GM23338 (cell line): ENCODE measurements around the gene VPS39. TPM values are rescaled to one million over a fixed set of nuclear protein-coding genes. Genes with fewer than 3 reads are reported as not detected.

Experiments
- ATAC-seq: fragments of 200-7000 bp; cut with Tn5 transposase; 3 replicates; pipeline ENCODE4 v1.9.1; 2020
- DNase-seq: peaks from one replicate; pipeline ENCODE4 v3.0.0-alpha.2; 2015; ENCODE audit warnings: low spot score
- H2AFZ ChIP-seq: fragments of 200-600 bp; sonication (generic); 2 replicates; pipeline ENCODE4 v1.8.0; 2016; ENCODE audit warnings: antibody characterized with exemption, mild to moderate bottlenecking, moderate library complexity
- H3F3A ChIP-seq: fragments of 200-600 bp; sonication (generic); replicated peaks from 2 replicates; pipeline ENCODE4 v1.8.0; 2017; ENCODE audit warnings: antibody characterized with exemption, mixed run types, low read depth
- H3K27ac ChIP-seq: fragments of 200-600 bp; sonication (generic); 2 replicates; pipeline ENCODE4 v1.6.1; 2016; ENCODE audit warnings: low read depth
- H3K27me3 ChIP-seq: fragments of 200-600 bp; sonication (generic); 2 replicates; pipeline ENCODE4 v1.8.0; 2016; ENCODE audit warnings: mild to moderate bottlenecking, mixed run types, moderate library complexity; ENCODE audit not compliant: insufficient read depth
- H3K36me3 ChIP-seq: fragments of 200-600 bp; sonication (generic); 2 replicates; pipeline ENCODE4 v1.8.0; 2016; ENCODE audit warnings: mild to moderate bottlenecking; ENCODE audit not compliant: insufficient read depth
- H3K4me1 ChIP-seq: fragments of 200-600 bp; sonication (generic); 2 replicates; pipeline ENCODE4 v1.8.0; 2016; ENCODE audit warnings: mild to moderate bottlenecking, moderate library complexity; ENCODE audit not compliant: insufficient read depth
- H3K4me2 ChIP-seq: fragments of 200-600 bp; sonication (generic); 2 replicates; pipeline ENCODE4 v1.7.1; 2017; ENCODE audit warnings: mixed run types
- H3K4me3 ChIP-seq: fragments of 200-600 bp; sonication (generic); 2 replicates; pipeline ENCODE4 v1.6.1; 2016; ENCODE audit warnings: mixed run types
- H3K79me2 ChIP-seq: fragments of 200-600 bp; sonication (generic); replicated peaks from 2 replicates; pipeline ENCODE4 v1.8.0; 2017; ENCODE audit warnings: mild to moderate bottlenecking; ENCODE audit not compliant: insufficient read depth
- H3K9me2 ChIP-seq: fragments of 200-600 bp; sonication (generic); 2 replicates; pipeline ENCODE4 v1.8.0; 2017; ENCODE audit not compliant: insufficient read depth
- H4K20me1 ChIP-seq: fragments of 200-600 bp; sonication (generic); replicated peaks from 2 replicates; pipeline ENCODE4 v1.8.0; 2017; ENCODE audit warnings: mild to moderate bottlenecking; ENCODE audit not compliant: insufficient read depth
- H3K27ac Mint-ChIP-seq: 2 replicates; pipeline ENCODE4 v1.8.0; 2020; ENCODE audit warnings: inconsistent platforms, mild to moderate bottlenecking, moderate library complexity, mixed read lengths
- H3K27me3 Mint-ChIP-seq: 3 replicates; pipeline ENCODE4 v1.8.0; 2022; ENCODE audit warnings: low read depth, mild to moderate bottlenecking, moderate library complexity, mixed read lengths, inconsistent platforms; ENCODE audit not compliant: insufficient read depth, poor library complexity
- H3K36me3 Mint-ChIP-seq: 3 replicates; pipeline ENCODE4 v1.8.0; 2021; ENCODE audit warnings: low read depth, mild to moderate bottlenecking, inconsistent platforms, moderate library complexity, mixed read lengths
- H3K4me1 Mint-ChIP-seq: 3 replicates; pipeline ENCODE4 v1.8.0; 2020; ENCODE audit warnings: mild to moderate bottlenecking, inconsistent platforms, mixed read lengths
- H3K4me3 Mint-ChIP-seq: 3 replicates; pipeline ENCODE4 v1.8.0; 2021; ENCODE audit warnings: moderate library complexity, mild to moderate bottlenecking, inconsistent platforms, mixed read lengths
- H3K9me3 Mint-ChIP-seq: 3 replicates; pipeline ENCODE4 v1.8.0; 2020; ENCODE audit warnings: moderate library complexity, mild to moderate bottlenecking, inconsistent platforms, mixed read lengths
- CREB1 ChIP-seq: fragments of 250-450 bp; sonication (Bioruptor Pico); IDR thresholded peaks from 2 replicates; pipeline ENCODE4 v1.5.0; 2020; ENCODE audit warnings: low read depth, mild to moderate bottlenecking, moderate library complexity
- EZH2 ChIP-seq: fragments of 200-600 bp; sonication (generic); IDR thresholded peaks from one replicate; pipeline ENCODE4 v1.8.0; 2017; ENCODE audit warnings: antibody characterized with exemption, mild to moderate bottlenecking, low read depth; ENCODE audit not compliant: unreplicated experiment
- EZH2phosphoT487 ChIP-seq: fragments of 200-600 bp; sonication (generic); IDR thresholded peaks from one replicate; pipeline ENCODE4 v1.8.1; 2018; ENCODE audit warnings: antibody characterized with exemption; ENCODE audit not compliant: unreplicated experiment
- JUNB ChIP-seq: IDR thresholded peaks from one replicate; pipeline ENCODE4 v1.6.1; 2016; ENCODE audit warnings: antibody characterized with exemption; ENCODE audit not compliant: unreplicated experiment
- NANOG ChIP-seq: IDR thresholded peaks from 2 replicates; pipeline ENCODE4 v1.6.1; 2016; ENCODE audit warnings: antibody characterized with exemption, borderline replicate concordance
- POLR2AphosphoS5 ChIP-seq: IDR thresholded peaks from 2 replicates; pipeline ENCODE4 v1.6.1; 2016; ENCODE audit warnings: antibody characterized with exemption, low read depth
- STAT1 ChIP-seq: IDR thresholded peaks from one replicate; pipeline ENCODE4 v1.6.1; 2016; ENCODE audit warnings: antibody characterized with exemption; ENCODE audit not compliant: unreplicated experiment
- ZNF114 ChIP-seq: fragments of 250-450 bp; sonication (Bioruptor Pico); IDR thresholded peaks from 2 replicates; pipeline ENCODE4 v1.5.0; 2020; ENCODE audit warnings: mild to moderate bottlenecking, moderate library complexity
- ZNF331 ChIP-seq: fragments of 250-450 bp; sonication (Bioruptor Pico); IDR thresholded peaks from 2 replicates; pipeline ENCODE4 v1.5.0; 2020; ENCODE audit warnings: low read depth, mild to moderate bottlenecking, moderate library complexity
- polyA plus RNA-seq: library from polyadenylated mRNA; unstranded; fragments of >200 nt; fragmentation: Nextera tagmentation; extraction: Ambion mirVana; gene quantifications from 2 replicates; pipeline ENCODE4 v1.2.1, GENCODE V29; 2016
- total RNA-seq: library from RNA; depleted of rRNA; stranded (reverse); fragments of >200 nt; shearing (Covaris generic); gene quantifications from 2 replicates; pipeline ENCODE4 v1.2.3, GENCODE V29; 2014
- TF ChIP-seq, protein P1 (sequence below), 2 experiments: fragments of 200-600 bp in 1 of 2; sonication (generic) in 1 of 2; conservative IDR thresholded peaks; 2 replicates each; pipeline versions ENCODE4 v1.5.1 to v1.6.1; 2016 to 2017; ENCODE audit warnings: antibody characterized with exemption in 2 of 2, low read depth in 2 of 2, mild to moderate bottlenecking in 2 of 2, moderate library complexity in 1 of 2
- TF ChIP-seq, protein P2 (sequence below): IDR thresholded peaks from one replicate; pipeline ENCODE4 v1.6.1; 2018; ENCODE audit warnings: antibody characterized with exemption; ENCODE audit not compliant: unreplicated experiment
- TF ChIP-seq, protein P3 (sequence below): fragments of 250-450 bp; sonication (Bioruptor Pico); IDR thresholded peaks from 2 replicates; pipeline ENCODE4 v1.5.0; 2020; ENCODE audit warnings: mild to moderate bottlenecking, moderate library complexity
- TF ChIP-seq, protein P4 (sequence below): IDR thresholded peaks from 2 replicates; pipeline ENCODE4 v1.6.1; 2016; ENCODE audit warnings: antibody characterized with exemption

The VPS39 gene
- total and polyA plus RNA-seq, 2 experiments from 2014 or later = 14.9 to 45.1 TPM

DNA sequence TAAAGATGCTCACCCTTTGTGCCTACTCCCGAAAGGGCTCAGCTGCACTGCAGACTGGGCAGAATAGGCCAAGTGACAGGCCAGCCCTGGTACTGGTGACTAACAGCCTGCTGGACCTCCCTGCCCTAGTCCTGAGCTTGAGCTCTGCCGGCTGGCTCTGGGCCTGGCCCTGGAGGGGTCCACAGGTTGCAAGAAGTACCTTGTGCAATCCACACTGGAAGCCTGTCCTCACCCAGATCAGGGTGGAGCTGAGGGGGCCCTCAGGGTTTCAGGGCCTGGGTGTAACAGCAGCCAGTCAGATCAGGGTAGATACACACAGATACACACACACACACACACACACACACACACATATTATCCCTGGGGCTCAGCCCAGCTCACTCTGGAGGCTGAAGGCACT is 86.4 kb downstream of the VPS39 start:
- no peaks in the 10 kb centered on the region for H3K36me3 Mint-ChIP-seq
- H3K27me3 Mint-ChIP-seq = peaks cover 3% of the 10 kb centered on the region
- DNase-seq (no peak), ATAC-seq (no peak)
- no peak overlapping the region for H3K27ac Mint-ChIP-seq
- no peak overlapping the region for H3K4me3 Mint-ChIP-seq
- H3K9me3 Mint-ChIP-seq = peaks cover 3% of the 10 kb centered on the region; the same call in 1 of the 3 replicates
- H3K4me1 Mint-ChIP-seq = peaks cover 12% of the 10 kb centered on the region
- Histone ChIP-seq H3K9me2 (no peaks in the 10 kb centered on the region), H3K4me3 (no peak overlapping the region), H3K4me1 (peaks cover 10% of the 10 kb centered on the region), H3K27ac (no peak overlapping the region), H3K27me3 (no peaks in the 10 kb centered on the region), H2AFZ (no peak overlapping the region), H3K36me3 (no peaks in the 10 kb centered on the region), H3K79me2 (no peaks in the 10 kb centered on the region), H3F3A (no peaks in the 10 kb centered on the region), H4K20me1 (no peaks in the 10 kb centered on the region), H3K4me2 (no peak overlapping the region)
- no peak for TF ChIP-seq ZNF331 (CRISPR knock-in tag)
- TF ChIP-seq, protein P1, sequence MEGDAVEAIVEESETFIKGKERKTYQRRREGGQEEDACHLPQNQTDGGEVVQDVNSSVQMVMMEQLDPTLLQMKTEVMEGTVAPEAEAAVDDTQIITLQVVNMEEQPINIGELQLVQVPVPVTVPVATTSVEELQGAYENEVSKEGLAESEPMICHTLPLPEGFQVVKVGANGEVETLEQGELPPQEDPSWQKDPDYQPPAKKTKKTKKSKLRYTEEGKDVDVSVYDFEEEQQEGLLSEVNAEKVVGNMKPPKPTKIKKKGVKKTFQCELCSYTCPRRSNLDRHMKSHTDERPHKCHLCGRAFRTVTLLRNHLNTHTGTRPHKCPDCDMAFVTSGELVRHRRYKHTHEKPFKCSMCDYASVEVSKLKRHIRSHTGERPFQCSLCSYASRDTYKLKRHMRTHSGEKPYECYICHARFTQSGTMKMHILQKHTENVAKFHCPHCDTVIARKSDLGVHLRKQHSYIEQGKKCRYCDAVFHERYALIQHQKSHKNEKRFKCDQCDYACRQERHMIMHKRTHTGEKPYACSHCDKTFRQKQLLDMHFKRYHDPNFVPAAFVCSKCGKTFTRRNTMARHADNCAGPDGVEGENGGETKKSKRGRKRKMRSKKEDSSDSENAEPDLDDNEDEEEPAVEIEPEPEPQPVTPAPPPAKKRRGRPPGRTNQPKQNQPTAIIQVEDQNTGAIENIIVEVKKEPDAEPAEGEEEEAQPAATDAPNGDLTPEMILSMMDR (conservative IDR thresholded peaks at IDR 0.05; ENCODE audit: low read depth in 2 of 2) = no peak
- TF ChIP-seq, protein P2, sequence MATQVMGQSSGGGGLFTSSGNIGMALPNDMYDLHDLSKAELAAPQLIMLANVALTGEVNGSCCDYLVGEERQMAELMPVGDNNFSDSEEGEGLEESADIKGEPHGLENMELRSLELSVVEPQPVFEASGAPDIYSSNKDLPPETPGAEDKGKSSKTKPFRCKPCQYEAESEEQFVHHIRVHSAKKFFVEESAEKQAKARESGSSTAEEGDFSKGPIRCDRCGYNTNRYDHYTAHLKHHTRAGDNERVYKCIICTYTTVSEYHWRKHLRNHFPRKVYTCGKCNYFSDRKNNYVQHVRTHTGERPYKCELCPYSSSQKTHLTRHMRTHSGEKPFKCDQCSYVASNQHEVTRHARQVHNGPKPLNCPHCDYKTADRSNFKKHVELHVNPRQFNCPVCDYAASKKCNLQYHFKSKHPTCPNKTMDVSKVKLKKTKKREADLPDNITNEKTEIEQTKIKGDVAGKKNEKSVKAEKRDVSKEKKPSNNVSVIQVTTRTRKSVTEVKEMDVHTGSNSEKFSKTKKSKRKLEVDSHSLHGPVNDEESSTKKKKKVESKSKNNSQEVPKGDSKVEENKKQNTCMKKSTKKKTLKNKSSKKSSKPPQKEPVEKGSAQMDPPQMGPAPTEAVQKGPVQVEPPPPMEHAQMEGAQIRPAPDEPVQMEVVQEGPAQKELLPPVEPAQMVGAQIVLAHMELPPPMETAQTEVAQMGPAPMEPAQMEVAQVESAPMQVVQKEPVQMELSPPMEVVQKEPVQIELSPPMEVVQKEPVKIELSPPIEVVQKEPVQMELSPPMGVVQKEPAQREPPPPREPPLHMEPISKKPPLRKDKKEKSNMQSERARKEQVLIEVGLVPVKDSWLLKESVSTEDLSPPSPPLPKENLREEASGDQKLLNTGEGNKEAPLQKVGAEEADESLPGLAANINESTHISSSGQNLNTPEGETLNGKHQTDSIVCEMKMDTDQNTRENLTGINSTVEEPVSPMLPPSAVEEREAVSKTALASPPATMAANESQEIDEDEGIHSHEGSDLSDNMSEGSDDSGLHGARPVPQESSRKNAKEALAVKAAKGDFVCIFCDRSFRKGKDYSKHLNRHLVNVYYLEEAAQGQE = no peak
- no peak for TF ChIP-seq EZH2
- TF ChIP-seq NANOG = no peak
- no peak for TF ChIP-seq EZH2phosphoT487
- TF ChIP-seq, protein P3, sequence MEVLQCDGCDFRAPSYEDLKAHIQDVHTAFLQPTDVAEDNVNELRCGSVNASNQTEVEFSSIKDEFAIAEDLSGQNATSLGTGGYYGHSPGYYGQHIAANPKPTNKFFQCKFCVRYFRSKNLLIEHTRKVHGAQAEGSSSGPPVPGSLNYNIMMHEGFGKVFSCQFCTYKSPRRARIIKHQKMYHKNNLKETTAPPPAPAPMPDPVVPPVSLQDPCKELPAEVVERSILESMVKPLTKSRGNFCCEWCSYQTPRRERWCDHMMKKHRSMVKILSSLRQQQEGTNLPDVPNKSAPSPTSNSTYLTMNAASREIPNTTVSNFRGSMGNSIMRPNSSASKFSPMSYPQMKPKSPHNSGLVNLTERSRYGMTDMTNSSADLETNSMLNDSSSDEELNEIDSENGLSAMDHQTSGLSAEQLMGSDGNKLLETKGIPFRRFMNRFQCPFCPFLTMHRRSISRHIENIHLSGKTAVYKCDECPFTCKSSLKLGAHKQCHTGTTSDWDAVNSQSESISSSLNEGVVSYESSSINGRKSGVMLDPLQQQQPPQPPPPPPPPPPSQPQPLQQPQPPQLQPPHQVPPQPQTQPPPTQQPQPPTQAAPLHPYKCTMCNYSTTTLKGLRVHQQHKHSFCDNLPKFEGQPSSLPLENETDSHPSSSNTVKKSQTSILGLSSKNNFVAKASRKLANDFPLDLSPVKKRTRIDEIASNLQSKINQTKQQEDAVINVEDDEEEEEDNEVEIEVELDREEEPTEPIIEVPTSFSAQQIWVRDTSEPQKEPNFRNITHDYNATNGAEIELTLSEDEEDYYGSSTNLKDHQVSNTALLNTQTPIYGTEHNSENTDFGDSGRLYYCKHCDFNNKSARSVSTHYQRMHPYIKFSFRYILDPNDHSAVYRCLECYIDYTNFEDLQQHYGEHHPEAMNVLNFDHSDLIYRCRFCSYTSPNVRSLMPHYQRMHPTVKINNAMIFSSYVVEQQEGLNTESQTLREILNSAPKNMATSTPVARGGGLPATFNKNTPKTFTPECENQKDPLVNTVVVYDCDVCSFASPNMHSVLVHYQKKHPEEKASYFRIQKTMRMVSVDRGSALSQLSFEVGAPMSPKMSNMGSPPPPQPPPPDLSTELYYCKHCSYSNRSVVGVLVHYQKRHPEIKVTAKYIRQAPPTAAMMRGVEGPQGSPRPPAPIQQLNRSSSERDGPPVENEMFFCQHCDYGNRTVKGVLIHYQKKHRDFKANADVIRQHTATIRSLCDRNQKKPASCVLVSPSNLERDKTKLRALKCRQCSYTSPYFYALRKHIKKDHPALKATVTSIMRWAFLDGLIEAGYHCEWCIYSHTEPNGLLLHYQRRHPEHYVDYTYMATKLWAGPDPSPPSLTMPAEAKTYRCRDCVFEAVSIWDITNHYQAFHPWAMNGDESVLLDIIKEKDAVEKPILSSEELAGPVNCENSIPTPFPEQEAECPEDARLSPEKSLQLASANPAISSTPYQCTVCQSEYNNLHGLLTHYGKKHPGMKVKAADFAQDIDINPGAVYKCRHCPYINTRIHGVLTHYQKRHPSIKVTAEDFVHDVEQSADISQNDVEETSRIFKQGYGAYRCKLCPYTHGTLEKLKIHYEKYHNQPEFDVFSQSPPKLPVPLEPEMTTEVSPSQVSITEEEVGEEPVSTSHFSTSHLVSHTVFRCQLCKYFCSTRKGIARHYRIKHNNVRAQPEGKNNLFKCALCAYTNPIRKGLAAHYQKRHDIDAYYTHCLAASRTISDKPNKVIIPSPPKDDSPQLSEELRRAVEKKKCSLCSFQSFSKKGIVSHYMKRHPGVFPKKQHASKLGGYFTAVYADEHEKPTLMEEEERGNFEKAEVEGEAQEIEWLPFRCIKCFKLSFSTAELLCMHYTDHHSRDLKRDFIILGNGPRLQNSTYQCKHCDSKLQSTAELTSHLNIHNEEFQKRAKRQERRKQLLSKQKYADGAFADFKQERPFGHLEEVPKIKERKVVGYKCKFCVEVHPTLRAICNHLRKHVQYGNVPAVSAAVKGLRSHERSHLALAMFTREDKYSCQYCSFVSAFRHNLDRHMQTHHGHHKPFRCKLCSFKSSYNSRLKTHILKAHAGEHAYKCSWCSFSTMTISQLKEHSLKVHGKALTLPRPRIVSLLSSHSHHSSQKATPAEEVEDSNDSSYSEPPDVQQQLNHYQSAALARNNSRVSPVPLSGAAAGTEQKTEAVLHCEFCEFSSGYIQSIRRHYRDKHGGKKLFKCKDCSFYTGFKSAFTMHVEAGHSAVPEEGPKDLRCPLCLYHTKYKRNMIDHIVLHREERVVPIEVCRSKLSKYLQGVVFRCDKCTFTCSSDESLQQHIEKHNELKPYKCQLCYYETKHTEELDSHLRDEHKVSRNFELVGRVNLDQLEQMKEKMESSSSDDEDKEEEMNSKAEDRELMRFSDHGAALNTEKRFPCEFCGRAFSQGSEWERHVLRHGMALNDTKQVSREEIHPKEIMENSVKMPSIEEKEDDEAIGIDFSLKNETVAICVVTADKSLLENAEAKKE (CRISPR knock-in tag) = no peak
- TF ChIP-seq CREB1 (CRISPR knock-in tag) = no peak
- TF ChIP-seq POLR2AphosphoS5 = no peak
- TF ChIP-seq ZNF114 (CRISPR knock-in tag) = no peak
- no peak for TF ChIP-seq JUNB
- TF ChIP-seq, protein P4, sequence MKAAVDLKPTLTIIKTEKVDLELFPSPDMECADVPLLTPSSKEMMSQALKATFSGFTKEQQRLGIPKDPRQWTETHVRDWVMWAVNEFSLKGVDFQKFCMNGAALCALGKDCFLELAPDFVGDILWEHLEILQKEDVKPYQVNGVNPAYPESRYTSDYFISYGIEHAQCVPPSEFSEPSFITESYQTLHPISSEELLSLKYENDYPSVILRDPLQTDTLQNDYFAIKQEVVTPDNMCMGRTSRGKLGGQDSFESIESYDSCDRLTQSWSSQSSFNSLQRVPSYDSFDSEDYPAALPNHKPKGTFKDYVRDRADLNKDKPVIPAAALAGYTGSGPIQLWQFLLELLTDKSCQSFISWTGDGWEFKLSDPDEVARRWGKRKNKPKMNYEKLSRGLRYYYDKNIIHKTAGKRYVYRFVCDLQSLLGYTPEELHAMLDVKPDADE = no peak
- TF ChIP-seq STAT1 = no peak
